ENCODE results near the gene FGF11.

FGF11 gene

DNA sequence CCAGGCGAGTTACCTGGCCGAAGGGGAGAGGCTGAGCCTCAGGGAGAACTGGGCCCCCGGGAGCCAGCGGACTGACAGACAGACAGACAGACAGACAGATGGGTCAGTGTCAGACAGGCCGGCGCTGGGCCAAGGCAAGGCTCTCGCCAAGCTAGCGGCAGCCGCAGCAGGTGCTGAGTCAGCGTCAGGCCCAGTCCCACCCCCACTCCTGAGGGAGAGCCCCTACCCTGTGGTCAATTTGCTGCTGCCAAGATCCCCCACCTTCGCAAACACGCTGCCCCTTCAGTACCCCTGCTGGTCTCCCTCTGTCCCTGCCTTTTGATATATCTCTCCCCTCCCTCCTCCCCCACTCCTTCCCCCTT, 1.5 kb downstream of the FGF11 start:
- no peak for DNase-seq (ENCODE audit: extremely low read depth, low read depth)
- no peak for TF ChIP-seq CTCF (IDR thresholded peaks at IDR 0.05; ENCODE audit: low read depth, low read length)

DNA sequence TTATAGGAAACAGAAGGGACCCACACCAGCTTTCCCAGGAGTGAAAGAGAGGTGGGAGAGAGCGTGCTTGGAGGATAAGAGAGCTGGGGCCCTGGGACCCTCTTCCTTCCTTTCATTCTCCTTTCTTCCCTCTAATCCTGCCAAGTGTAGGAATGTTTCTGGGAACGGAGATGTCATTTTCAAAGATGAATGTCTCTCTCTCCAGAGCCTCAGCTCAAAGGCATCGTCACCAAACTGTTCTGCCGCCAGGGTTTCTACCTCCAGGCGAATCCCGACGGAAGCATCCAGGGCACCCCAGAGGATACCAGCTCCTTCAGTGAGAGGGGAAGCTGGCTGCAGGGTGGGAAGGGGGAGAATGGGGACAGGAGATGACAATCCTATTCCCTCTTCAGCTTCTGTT, 2.0 kb downstream of the FGF11 start:
- TF ChIP-seq CTCF (IDR thresholded peaks at IDR 0.05; ENCODE audit: low read depth, low read length), result no peak
- DNase-seq (ENCODE audit: extremely low read depth, low read depth), result no peak

GRCh38 chr17:7442142-7442541, 2.8 kb downstream of the FGF11 start:
- TF ChIP-seq CTCF (IDR thresholded peaks at IDR 0.05; ENCODE audit: low read depth, low read length), result no peak
- DNase-seq (ENCODE audit: extremely low read depth, low read depth), result no peak

- DNase-seq (ENCODE audit: extremely low read depth, low read depth), result no peak
- TF ChIP-seq CTCF (IDR thresholded peaks at IDR 0.05; ENCODE audit: low read depth, low read length), result no peak
Observed at GRCh38 chr17:7443499-7444485, 4.5 kb downstream of the FGF11 start.

- DNase-seq (ENCODE audit: extremely low read depth, low read depth), result no peak
- TF ChIP-seq CTCF (IDR thresholded peaks at IDR 0.05; ENCODE audit: low read depth, low read length), result no peak
Observed at GRCh38 chr17:7444682-7445618, 5.6 kb downstream of the FGF11 start, which contains the start of gene CHRNB1. Gene CHRNB1, plus strand, starts transcription at chr17:7445061. Its CDS starts 67 bp downstream, at chr17:7445128.

- no peak for TF ChIP-seq CTCF (IDR thresholded peaks at IDR 0.05; ENCODE audit: low read depth, low read length)
Observed at GRCh38 chr17:7445619-7445968, 6.3 kb downstream of the FGF11 start.

More at GRCh38 chr17:7445619-7445968, 6.3 kb downstream of the FGF11 start:
- no peak for DNase-seq (ENCODE audit: extremely low read depth, low read depth)

Data from AG09319 (cell line).